GM12872 (cell line): ENCODE results near the gene SLC35E1.

Source experiments
- TF ChIP-seq, protein P1 (sequence below): IDR thresholded peaks from 3 replicates; pipeline ENCODE4 v1.5.1; 2011; ENCODE audit warnings: low read depth, mild to moderate bottlenecking, low read length, moderate library complexity; ENCODE audit not compliant: insufficient read depth

Gene SLC35E1

DNA sequence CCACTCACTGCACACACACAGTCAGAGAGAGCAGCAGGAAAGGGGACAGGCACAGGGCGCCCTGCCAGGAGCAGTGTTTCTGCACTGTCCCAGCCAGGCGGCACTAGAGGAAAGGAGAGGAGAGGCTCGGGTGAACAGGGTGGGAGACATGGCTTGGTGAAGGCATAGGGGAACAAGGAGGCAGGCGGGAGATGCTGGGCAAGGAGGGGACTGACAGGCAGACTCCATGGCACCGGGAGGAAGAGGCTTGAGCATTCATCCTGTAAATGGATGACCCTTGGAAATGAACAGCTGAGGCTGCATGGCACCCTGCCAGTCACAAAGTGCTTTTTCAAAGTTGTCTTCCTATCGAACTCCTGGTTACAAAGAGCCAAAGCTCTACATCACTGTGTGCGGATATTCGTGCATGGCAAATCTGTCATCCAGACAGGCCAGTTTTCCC is 33.4 kb upstream of the SLC35E1 start:
- TF ChIP-seq, protein P1, sequence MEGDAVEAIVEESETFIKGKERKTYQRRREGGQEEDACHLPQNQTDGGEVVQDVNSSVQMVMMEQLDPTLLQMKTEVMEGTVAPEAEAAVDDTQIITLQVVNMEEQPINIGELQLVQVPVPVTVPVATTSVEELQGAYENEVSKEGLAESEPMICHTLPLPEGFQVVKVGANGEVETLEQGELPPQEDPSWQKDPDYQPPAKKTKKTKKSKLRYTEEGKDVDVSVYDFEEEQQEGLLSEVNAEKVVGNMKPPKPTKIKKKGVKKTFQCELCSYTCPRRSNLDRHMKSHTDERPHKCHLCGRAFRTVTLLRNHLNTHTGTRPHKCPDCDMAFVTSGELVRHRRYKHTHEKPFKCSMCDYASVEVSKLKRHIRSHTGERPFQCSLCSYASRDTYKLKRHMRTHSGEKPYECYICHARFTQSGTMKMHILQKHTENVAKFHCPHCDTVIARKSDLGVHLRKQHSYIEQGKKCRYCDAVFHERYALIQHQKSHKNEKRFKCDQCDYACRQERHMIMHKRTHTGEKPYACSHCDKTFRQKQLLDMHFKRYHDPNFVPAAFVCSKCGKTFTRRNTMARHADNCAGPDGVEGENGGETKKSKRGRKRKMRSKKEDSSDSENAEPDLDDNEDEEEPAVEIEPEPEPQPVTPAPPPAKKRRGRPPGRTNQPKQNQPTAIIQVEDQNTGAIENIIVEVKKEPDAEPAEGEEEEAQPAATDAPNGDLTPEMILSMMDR: no peak

DNA sequence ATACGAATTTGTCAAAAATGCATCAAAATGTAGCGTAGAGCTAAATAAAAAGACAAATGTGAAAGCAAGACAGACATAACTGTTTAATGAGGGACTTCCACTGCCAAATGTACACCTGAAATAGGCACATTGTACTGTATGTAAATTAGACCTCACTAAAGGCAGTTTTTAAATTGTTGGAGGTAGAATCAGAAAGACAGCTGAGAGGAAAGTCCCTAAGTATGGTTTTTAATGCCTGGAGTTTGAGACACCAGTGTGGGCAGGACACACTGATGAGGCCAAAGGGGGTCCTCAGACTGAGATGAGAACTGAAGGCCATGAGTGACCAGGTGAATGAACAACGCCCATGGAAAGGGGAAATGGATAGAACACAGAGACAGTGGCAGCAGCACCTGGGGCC is 32.9 kb upstream of the SLC35E1 start:
- TF ChIP-seq, protein P1: no peak

DNA sequence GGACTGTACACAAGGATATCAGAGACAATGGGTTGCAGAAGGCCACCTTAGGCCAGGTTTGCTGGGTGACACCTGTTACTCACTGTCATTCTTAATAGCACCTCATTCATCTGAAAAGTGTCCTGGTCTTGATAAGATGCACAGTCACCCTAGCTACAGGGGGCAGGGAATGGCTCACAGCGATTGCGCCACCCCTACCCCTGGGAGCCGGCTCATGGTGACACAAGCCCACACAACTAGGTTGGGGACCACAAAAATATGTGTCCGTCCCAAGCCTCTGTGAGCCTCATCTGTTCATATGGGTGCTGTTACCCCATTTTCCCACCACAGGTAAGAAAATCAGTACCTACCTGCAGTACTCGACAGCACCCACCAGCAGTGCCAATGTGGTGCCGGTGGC is 32.4 kb upstream of the SLC35E1 start:
- TF ChIP-seq, protein P1: no peak

DNA sequence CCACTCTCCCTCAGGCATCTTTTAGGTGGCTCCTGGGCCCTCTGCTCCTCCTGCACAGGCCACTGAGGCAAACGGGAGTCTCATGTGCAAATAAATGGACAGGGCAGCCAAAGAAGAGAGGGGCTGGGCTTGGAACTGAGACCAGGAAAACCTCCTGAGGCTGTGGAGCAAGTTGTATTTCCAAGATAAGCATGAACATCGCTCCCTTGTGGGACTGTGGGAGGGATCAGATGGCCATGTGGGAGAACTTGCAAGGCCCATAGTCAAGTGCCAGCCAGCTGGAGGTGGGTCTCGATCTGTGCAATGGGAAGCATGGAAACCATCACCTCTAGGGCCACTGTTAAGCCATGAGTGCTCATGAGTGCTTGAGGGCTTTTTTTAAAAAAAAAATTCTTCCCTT is 30.9 kb upstream of the SLC35E1 start:
- TF ChIP-seq, protein P1: no peak

DNA sequence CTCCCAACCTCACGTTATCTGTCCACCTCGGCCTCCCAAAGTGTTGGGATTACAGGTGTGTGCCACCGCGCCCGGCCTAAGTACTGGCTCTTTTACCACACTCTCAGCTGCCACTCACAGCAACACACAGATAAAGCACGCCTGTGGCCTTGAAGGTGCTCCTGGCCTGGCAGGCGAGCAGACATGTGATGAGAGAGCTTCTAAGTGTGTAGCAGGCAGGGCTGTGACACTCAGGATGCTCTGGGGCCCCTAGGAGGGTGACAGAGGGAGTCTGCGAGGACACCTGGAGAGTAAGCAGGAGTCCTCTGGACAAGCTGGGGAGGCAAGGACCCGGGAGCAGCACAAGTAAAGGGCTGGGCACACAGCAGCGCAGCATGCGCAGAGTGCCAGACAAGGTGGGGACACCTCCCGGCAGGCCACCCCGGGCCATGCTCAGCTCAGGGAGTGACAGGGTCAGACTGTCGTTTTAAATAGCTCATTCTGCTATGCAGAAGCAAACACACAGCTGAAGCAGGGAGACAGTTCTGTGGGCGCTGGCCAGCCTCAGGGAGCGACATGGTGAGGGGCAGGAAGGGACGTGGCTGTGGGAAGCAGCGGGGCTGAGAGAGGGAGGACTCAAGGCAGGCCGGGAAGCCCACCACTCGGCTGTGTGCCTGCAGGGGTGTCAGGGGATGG is 29.3 kb upstream of the SLC35E1 start:
- TF ChIP-seq, protein P1: no peak

DNA sequence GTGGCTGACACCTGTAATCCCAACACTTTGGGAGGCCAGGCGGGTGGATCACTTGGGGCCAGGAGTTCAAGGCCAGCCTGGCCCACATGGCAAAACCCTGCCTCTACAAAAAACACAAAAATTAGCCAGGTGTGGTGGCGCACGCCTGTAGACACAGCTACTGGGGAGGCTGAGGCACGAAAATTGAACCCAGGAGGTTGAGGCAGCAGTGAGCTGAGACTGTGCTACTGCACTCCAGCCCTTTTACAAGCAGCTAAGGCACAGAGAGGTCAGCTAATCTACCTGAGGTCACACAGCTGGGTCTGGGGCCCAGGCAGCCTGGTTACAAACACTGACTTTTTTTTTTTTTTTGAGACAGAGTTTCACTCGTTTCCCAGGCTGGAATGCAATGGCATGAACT is 28.6 kb upstream of the SLC35E1 start:
- TF ChIP-seq, protein P1: no peak

DNA sequence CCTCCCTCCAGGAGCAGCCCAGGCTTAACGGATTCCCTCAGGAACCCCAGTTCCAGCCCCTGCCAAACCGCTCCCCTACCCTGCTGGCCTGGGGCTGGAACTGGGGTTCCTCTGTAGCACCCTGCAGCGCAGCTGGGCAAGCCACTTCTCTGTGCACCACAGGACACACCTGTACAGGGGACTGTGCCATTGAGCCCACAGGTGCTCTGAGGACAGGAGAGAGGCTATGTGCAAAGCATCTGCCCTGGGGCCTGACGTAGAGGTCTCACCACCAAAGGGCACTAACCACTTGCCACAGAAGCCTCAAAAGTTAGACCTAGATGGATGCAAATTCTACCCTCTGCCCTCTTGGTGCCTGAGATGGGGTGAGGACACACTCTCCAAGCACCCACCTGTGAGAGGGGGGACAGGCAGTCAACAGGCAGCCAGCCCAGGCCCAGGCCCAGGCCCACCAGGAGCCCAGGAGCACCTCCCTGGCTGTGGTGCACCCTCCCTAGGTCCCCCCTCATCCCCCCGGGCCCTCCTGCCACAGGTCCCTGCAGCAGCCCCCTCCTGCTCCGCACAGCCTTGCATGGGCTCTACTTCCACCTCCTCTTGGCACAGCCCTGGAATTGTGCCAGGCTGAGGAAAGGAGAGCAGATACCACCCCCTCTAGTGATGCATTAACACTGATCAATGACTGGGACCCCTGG is 27.6 kb upstream of the SLC35E1 start:
- TF ChIP-seq, protein P1: no peak
